ENCODE measurements around the gene BLOC1S3. TPM values are rescaled to one million over a fixed set of nuclear protein-coding genes. Genes with fewer than 3 reads are reported as not detected.

The BLOC1S3 gene
- total RNA-seq, 1 donor from 2014 or later = 16.9 TPM

DNA sequence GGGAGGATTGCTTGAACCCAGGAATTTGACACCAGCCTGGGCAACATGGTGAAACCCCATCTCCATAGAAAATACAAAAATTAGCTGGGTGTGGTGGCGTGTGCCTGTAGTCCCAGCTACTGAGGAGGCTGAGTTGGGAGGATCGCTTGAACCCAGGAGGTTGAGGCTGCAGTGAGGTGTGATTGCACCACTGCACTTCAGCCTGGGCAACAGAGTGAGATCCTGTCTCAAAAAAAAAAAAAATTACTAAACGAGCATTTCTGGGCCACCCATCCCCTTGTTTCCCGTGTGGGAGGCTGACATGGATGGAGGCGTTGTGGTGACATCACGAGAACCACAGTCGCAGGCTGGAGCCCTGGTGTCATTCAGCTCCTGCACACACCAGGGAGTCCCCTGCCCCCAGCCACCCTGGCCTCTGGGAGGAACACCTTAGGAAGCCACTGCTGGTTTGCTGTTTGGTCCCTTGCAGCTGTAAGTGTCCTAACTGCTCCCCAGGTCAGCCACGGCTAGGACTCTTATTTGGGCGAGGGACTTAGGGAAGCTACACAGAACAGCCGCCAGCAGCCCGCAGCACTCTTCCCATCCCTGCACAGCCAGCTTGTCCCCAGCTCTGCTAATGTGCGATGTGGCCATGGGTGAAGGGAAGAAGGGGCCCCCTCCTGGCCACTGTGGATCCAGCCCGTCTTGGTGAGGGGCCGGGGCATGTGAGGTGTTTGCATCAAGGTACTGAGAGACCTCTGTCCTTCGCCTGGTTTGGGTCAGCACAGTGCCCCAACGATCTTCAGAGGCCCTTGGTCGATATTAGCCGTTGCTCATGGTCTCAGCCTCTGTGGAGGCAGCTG is 30.5 kb upstream of the BLOC1S3 start:
- Mint-ChIP-seq H3K27me3 (ENCODE audit: unreplicated experiment) (no peaks in the 10 kb centered on the region), H3K36me3 (ENCODE audit: unreplicated experiment) (peaks cover 4% of the 10 kb centered on the region), H3K9me3 (ENCODE audit: unreplicated experiment) (no peaks in the 10 kb centered on the region), H3K27ac (ENCODE audit: unreplicated experiment) (no peak overlapping the region), H3K4me1 (ENCODE audit: unreplicated experiment) (peaks cover 12% of the 10 kb centered on the region), H3K4me3 (ENCODE audit: unreplicated experiment) (no peak overlapping the region)
- DNase-seq (ENCODE audit: extremely low spot score, unreplicated experiment) = no peak
- TF ChIP-seq CTCF (IDR thresholded peaks at IDR 0.05) = no peak

DNA sequence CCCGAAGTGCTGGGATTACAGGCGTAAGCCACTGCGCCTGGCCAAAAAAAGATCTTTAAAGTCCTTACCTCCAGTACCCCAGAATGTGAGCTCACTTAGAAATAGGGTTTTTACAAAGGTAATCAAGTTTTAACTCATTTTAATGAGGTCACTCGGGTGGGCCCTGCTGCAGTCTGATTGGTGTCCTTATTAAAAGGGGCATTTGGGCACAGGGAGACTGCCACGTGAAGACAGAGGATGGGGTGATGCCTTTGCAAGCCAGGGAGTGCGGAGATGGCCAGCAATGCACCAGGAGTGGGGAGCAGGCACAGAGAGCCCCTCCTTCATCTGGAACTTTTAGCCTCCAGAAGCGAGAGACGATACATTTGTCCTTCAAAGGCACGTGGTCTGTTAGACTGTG is 29.5 kb upstream of the BLOC1S3 start:
- no peak overlapping the region for H3K27ac Mint-ChIP-seq (ENCODE audit: unreplicated experiment)
- H3K9me3 Mint-ChIP-seq (ENCODE audit: unreplicated experiment) = no peaks in the 10 kb centered on the region
- no peak for TF ChIP-seq CTCF (IDR thresholded peaks at IDR 0.05)
- peaks cover 2% of the 10 kb centered on the region for H3K36me3 Mint-ChIP-seq (ENCODE audit: unreplicated experiment)
- peaks cover 17% of the 10 kb centered on the region for H3K4me1 Mint-ChIP-seq (ENCODE audit: unreplicated experiment)
- H3K4me3 Mint-ChIP-seq (ENCODE audit: unreplicated experiment) = no peak overlapping the region
- H3K27me3 Mint-ChIP-seq (ENCODE audit: unreplicated experiment) = no peaks in the 10 kb centered on the region
- DNase-seq (ENCODE audit: extremely low spot score, unreplicated experiment) = no peak

DNA sequence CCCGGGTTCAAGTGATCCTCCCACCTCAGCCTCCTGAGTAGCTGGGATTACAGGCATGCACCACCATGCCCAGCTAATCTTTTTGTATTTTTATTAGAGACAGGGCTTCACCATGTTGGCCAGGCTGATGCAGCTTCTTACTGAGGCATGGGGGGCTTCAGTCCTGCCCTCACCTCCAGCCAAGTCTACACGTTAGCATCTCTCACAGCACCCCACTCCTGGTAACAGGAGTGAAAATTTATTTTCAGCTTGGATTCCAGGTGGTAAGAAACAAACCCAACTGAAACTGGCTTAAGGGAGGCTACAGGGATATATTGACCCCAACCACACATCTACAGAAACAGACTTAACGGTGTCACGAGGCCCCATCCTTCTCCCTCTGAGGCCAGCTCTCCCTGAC is 28.4 kb upstream of the BLOC1S3 start:
- no peak overlapping the region for H3K4me3 Mint-ChIP-seq (ENCODE audit: unreplicated experiment)
- peaks cover 21% of the 10 kb centered on the region for H3K4me1 Mint-ChIP-seq (ENCODE audit: unreplicated experiment)
- H3K27ac Mint-ChIP-seq (ENCODE audit: unreplicated experiment) = no peak overlapping the region
- no peaks in the 10 kb centered on the region for H3K9me3 Mint-ChIP-seq (ENCODE audit: unreplicated experiment)
- no peak for DNase-seq (ENCODE audit: extremely low spot score, unreplicated experiment)
- peaks cover 2% of the 10 kb centered on the region for H3K36me3 Mint-ChIP-seq (ENCODE audit: unreplicated experiment)
- H3K27me3 Mint-ChIP-seq (ENCODE audit: unreplicated experiment) = no peaks in the 10 kb centered on the region
- TF ChIP-seq CTCF (IDR thresholded peaks at IDR 0.05) = no peak

DNA sequence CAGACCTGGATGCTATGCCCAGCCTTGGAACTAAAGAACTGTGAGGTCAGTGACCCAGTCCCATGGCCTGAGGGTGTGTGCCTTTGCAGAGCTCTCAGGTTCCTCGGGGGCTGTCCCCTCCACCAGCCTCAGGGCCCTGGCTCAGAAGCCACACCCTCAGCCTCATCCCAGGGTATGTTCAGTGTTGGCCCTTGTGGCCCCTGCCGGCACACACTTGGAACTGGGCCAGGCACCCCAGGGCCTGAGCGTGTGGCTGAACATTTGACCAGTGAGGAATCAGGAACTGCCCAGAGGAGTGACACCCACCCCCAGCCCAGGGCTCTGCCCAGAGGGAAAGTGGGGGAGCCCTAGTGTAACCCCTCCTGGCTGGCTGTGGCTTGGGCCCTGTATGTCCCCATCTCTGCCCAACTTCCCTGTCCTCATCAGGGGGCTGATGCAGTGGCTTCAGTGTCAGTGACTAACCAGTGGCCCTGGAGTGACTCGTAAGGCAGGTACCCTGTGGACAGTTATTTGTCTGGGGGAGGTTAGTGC is 27.8 kb upstream of the BLOC1S3 start:
- Mint-ChIP-seq H3K4me1 (ENCODE audit: unreplicated experiment) (peaks cover 21% of the 10 kb centered on the region), H3K4me3 (ENCODE audit: unreplicated experiment) (no peak overlapping the region), H3K36me3 (ENCODE audit: unreplicated experiment) (peaks cover 2% of the 10 kb centered on the region), H3K9me3 (ENCODE audit: unreplicated experiment) (no peaks in the 10 kb centered on the region), H3K27ac (ENCODE audit: unreplicated experiment) (no peak overlapping the region), H3K27me3 (ENCODE audit: unreplicated experiment) (no peaks in the 10 kb centered on the region)
- TF ChIP-seq CTCF (IDR thresholded peaks at IDR 0.05) = no peak
- DNase-seq (ENCODE audit: extremely low spot score, unreplicated experiment) = no peak

- H3K4me3 Mint-ChIP-seq (ENCODE audit: unreplicated experiment) = no peak overlapping the region
- no peaks in the 10 kb centered on the region for H3K27me3 Mint-ChIP-seq (ENCODE audit: unreplicated experiment)
Observed at GRCh38 chr19:45151320-45151719, 27.3 kb upstream of the BLOC1S3 start.

More at GRCh38 chr19:45151320-45151719, 27.3 kb upstream of the BLOC1S3 start:
- no peak overlapping the region for H3K27ac Mint-ChIP-seq (ENCODE audit: unreplicated experiment)
- DNase-seq (ENCODE audit: extremely low spot score, unreplicated experiment) = no peak
- H3K36me3 Mint-ChIP-seq (ENCODE audit: unreplicated experiment) = peaks cover 2% of the 10 kb centered on the region
- no peaks in the 10 kb centered on the region for H3K9me3 Mint-ChIP-seq (ENCODE audit: unreplicated experiment)
- TF ChIP-seq CTCF (IDR thresholded peaks at IDR 0.05) = no peak
- H3K4me1 Mint-ChIP-seq (ENCODE audit: unreplicated experiment) = peaks cover 21% of the 10 kb centered on the region

All from osteocyte (in vitro differentiated cells).